ENCODE data around the gene C1QTNF3.

DNA sequence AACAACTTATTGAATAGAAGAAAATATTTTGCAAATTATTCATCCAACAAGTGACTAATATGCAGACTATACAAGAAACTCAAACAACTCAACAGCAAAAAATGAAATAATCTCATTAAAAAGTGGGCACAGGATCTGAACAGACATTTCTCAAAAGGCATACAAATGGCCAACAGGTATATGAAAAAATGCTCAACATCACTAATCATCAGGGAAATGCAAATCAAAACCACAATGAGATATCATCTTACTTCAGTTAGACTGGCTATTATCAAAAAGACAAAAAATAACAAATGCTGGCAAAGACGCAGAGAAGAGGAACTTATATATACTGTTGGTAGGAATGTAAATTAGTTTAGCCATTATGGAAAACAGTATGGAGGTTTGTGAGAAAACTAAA is 33.4 kb downstream of the C1QTNF3 start:
- TF ChIP-seq CTCF (IDR thresholded peaks at IDR 0.05), result no peak
- no peak for TF ChIP-seq POLR2A (IDR thresholded peaks at IDR 0.05)
- no peak for TF ChIP-seq POLR2AphosphoS5 (IDR thresholded peaks at IDR 0.05)
- TF ChIP-seq EP300 (IDR thresholded peaks at IDR 0.05), result no peak
